ENCODE data around the gene TPI1.

DNA sequence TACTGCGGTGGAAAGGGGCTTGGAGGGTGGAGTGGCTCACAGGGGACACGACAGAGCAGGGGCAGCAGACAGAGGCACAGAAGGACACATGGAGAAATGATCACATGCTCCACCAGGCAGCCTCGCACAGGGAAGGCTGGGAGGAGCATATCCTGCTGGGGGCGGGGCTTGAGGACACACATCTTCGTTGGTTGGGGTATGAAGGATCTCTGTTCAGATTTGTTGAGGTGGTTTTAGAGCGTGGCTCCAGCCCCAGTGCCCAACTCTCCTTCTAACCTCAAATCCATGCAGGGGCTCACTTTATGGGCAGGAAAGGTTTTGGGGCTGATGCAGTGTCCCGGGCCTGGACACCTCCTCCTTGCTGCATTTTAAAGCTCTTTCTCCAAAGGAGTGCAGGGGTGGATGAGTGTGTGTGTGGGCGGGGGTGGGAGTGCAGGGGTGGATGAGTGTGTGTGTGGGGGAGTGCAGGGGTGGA lies 39.9 kb upstream of the TPI1 start:
- TF ChIP-seq, protein P1, sequence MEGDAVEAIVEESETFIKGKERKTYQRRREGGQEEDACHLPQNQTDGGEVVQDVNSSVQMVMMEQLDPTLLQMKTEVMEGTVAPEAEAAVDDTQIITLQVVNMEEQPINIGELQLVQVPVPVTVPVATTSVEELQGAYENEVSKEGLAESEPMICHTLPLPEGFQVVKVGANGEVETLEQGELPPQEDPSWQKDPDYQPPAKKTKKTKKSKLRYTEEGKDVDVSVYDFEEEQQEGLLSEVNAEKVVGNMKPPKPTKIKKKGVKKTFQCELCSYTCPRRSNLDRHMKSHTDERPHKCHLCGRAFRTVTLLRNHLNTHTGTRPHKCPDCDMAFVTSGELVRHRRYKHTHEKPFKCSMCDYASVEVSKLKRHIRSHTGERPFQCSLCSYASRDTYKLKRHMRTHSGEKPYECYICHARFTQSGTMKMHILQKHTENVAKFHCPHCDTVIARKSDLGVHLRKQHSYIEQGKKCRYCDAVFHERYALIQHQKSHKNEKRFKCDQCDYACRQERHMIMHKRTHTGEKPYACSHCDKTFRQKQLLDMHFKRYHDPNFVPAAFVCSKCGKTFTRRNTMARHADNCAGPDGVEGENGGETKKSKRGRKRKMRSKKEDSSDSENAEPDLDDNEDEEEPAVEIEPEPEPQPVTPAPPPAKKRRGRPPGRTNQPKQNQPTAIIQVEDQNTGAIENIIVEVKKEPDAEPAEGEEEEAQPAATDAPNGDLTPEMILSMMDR (IDR thresholded peaks at IDR 0.05): no peak
- no peak for TF ChIP-seq POLR2A (IDR thresholded peaks at IDR 0.05)

Measured in thyroid gland (tissue), 4 donors.